C1 segment of cervical spinal cord (tissue), 14 donors: ENCODE results near the gene CTU1.
A peak's percentile ranks its signal among the peaks of the same experiment; 100 is the strongest.
"Not testable (repeated sequence)": the region's sequence is repeated elsewhere in the genome, so short reads cannot be mapped to it uniquely, and the experiment has no call there.

Experiments
- DNase-seq, 14 donors: peaks; one replicate each; lab custom pipeline; 2025; lab: John Stamatoyannopoulos, UW

The CTU1 gene

DNA sequence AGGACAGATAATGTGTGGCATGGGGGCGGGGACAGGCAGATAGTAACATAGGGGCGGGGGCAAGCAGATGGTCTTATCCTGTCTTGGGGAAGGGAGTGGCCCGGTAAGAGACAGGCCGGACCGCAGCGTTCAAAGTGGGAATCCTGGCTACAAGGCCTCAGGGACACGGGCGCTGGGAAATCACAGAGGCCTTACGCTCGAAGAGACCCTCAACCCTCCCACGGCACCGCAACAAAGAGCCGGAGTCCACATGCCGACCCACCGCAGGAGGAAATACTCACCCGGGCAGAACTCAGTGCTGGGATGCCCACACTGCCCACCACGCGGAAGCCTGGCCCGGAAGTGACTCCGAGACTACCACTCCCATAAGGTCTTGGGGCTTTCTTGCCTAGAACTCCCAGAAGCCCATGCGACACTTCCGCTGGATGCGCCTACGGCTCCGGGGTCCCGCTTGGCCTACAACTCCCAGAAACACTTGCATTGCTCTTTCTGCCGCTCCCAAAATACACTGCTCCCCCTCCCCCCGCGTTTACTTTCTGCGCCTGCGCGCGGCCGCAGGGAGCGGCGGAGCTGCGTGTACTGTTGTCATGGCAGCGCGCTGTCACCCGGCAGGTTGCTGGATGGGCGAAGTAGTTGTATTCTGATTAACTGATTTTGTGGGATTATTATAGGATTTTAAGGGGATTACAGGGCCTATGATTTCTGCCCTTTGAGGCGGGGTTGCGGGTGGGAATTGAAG lies at the start of gene CTU1:
TSS of gene CTU1 (minus strand) at position 344 of the 739 bp plus-strand sequence. CDS start 3,840 bp downstream, outside the sequence.
- DNase-seq: peak; percentile 79 to 99 (median 98)

DNA sequence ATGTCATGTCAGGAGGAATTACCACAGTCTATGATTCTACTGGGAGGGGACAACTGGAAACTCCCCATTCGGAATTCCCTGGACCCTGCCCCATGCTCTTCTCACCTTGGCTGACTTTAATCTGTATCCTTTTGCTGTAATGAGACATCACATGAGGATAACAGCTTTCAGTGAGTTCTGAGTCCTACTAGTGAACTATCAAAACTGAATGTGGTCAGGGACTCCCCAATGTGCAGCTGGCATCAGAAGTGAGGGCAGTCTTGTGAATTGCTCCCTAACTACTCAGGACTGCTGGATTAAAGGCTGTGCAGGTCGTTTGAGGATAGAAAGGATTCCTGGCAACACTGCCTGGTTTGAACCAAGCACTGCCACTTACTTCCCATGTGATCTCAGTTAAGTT lies 49.1 kb upstream of the CTU1 start:
- no peak for DNase-seq

DNA sequence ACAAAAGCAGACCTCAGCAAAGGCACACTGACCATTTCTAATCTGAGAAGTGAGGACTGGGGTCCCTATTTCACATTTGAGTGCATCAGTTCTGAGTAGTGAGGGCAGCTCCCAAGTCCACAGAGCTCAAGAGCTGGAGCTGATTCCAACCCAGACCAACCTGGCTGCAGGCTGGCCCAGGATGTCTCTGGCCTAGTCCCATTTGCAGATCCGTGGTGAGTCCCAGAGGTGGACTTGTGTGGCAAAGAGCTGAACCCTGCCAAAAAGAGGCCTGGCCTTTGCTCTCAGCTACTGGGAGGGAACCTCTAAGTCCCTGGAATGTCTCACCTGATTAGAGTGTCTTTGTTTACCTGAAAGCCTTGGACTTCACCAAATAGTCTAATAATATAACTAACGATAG lies 48.5 kb upstream of the CTU1 start:
- no peak for DNase-seq

DNA sequence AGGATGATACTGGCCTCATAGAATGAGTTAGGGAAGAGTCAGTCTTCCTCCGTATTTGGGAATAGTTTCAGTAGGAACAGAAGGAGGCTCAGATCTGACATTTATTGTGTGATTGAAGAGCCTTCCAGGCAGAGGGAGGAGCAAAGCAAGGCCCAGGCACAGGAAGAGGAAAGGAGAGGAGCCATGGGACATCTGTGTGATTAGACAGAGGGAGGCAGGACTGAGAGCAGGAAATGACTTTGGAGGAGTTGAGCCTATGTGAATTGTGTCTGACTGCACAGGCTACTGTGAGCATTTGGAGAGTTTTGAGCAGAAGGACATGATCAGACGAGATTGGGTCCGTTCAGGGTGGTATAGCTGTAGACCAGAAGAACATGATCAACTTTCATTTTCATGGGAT lies 42.4 kb upstream of the CTU1 start:
- DNase-seq: no peak

DNA sequence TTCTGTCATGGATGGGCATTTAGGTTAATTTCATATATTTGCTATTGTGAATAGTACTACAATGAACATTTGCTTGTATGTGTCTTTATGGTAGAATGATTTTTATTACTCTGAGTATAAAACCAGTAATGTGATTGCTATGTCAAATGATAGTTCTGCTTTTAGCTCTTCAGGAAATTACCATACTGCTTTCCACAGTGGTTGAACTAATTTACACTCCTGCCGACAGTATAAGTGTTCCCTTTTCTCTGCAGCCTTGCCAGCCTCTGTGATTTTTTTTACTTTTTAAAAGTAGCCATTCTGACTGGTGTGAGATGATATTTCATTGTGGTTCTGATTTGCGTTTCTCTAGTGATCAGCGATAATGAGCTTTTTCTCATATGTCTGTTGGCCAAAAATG lies 40.4 kb upstream of the CTU1 start:
- DNase-seq: no peak

DNA sequence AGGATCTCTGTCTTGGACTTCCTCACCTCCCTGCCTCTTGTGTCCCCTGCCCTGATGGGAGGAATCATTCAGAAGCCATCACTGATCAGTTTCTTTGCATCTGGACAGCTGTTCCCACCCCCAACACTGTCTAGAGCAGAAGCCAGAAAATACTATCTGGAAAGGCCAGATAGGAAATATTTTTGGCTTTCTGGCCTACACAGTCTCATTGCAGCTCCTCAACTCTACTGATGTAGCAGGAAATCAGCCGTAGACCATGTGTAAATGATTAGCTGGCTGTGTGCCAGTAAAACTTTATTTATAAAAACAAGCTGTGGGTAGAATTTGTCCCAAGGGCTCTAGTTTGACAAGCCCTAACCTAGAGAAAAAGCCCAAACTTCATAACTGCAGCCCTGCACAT lies 39.5 kb upstream of the CTU1 start:
- no peak for DNase-seq

DNA sequence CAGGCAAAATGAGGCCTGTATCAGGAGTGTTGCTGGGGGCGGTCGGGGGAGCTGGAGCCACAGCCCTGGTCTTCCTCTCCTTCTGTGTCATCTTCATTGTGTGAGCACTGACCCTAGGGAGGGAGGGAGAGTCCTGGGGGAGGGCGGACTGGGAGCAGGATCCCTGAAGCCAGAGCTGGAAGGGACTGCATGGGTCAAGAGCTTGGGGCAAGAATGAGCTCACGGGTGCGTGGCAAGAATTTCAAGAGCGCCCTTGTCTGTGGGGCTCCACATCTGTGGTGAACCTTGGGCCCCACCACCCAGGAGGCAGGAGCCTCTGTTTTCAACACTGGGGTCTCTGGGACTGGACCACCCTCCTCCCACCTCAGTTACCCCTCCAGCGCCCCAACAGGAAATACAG lies 38.5 kb upstream of the CTU1 start:
- DNase-seq: no peak

DNA sequence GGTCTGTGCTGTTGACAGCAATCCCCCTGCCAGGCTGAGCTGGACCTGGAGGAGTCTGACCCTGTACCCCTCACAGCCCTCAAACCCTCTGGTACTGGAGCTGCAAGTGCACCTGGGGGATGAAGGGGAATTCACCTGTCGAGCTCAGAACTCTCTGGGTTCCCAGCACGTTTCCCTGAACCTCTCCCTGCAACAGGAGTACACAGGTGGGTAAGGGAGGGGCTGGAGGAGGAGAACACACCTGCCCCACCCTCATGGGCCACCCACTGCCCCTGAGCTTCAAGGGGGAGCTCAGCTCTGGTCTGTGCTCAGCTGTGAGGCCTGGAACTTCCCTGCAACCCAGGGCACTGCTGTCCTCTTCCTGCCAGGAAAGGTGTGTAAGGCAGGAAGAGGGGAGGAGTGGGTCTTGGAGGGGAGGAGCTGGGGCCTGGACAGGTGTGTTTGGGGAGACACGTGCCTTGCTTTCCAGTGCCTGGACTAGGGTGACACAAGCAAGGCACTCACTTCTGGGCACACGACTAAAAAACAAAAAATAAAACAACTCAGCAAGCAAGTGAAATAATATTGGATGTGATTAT lies 37.8 kb upstream of the CTU1 start:
- DNase-seq: no peak

DNA sequence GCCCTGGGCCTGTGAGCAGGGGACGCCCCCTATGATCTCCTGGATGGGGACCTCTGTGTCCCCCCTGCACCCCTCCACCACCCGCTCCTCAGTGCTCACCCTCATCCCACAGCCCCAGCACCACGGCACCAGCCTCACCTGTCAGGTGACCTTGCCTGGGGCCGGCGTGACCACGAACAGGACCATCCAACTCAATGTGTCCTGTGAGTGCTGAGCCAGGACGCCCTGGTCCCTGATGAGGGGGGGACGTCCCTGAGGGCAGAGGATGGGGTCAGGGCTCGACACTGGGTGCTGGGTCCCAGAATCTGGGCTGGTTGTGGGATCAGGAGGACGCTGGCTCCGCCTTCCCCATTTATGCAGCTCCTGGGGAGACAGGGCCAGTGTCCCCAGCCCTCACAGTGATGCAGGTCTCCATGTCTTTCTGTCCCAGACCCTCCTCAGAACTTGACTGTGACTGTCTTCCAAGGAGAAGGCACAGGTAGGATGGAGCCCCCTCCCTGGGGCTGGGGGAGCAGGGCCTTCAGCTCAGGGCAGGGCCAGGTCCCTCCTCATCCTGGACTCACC lies 36.4 kb upstream of the CTU1 start:
- no peak for DNase-seq

DNA sequence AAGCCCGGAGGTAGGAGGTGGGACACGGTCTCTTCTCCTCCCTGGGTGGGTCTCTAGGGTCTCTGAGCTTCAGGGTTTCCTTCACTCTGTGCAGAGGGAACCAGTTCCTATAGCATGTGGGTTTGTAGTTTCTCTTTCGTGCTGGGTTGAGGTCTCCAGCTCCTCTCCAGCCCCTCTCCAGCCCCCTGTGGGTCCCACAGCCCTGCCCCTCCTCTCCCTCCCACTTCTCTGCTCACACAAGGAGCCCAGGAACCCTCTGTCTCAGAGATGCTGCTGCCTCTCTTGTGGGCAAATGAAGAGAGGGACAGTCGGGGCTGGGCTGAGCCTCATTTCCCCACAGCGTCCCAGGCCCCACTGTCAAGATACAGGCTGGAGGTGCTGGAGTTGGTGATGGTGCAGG lies 35.3 kb upstream of the CTU1 start:
- no peak for DNase-seq

DNA sequence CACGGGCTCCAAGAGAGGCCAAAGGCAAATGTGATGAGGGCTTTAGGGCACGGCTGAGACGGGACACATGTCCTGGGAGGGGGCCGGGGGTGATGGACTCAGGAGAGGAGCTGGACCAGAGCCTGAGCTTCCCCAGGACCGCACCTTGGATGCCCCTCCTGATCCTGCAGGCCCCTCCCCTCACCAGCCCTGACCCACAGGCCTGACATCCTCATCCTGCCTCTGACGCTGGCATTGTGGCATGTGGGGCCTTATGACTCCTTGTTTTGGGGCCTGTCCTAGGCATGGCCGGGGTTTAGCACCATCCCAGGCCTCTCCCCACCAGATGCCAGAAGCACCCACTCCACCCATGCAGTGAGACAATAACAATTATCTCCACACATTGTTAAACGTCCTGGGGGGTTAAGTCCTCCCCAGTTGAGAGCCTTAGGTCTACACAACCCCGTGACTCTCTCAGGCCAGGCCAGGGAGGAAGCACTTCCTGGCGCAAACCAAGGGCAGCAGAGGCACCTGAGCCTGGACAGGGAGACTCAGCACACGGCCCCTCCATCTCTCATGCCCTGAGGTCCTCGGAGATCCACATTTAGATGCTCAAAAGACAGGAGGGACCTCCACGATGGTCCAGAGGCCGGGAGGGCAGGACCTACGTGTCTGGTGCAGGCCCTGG lies 34.7 kb upstream of the CTU1 start:
- not testable (repeated sequence) for DNase-seq

DNA sequence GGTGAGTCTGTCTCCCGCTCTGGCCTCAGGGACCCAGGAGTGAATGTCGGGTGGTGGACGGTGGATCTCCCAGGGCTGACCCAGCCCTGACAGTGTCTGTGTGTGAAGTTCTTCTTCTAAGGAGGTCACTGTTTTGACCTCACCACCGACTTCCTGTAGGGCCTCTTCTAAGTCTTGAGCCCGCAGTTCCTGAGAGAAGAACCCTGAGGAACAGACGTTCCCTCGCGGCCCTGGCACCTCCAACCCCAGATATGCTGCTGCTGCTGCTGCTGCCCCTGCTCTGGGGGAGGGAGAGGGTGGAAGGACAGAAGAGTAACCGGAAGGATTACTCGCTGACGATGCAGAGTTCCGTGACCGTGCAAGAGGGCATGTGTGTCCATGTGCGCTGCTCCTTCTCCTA lies 33.9 kb upstream of the CTU1 start, which contains the start of gene SIGLEC7:
TSS of gene SIGLEC7 (plus strand) at position 183 of the 400 bp plus-strand sequence. CDS start at position 252, 69 bp downstream.
- peak in 5 of 14 donors; percentile 10 to 27 (median 13) for DNase-seq

DNA sequence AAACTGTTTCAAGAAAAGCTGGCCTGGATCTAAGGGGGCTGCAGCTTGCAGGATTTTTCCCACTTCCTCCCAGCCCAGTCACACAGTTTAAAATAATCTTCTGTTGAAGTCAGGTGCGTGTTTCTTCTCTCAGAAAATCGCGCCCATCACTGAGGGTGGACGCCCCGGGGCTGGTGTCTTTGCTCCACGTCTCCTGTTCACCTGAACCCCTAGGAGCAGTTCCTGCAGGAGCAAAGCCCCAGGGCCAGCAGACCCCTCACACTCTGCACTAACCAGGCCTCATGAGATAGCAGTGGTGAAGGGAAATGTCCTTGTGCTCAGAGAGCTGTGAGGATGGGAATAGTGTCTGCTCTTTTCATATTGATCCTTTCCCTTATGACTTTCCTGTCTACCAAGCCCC lies 33.0 kb upstream of the CTU1 start:
- DNase-seq: no peak

DNA sequence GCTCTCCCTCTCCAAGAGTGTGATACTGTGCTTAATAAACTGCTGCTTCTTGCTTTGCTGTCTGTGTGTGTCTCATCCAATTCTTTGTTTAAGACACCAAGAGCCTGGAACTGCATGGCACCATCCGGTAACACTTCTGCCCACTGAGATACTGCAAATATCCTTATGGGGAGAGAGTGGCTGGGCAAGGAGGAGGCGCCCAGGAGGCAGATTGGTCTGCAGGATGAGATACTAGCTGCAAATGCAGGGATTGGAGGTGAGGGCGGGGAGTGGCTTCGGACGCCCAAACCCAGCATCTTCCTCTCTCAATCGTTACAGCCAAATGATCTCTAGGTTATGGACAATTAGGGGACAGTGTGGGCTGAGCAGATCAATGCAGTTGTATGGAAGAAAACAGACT lies 32.2 kb upstream of the CTU1 start:
- no peak for DNase-seq

DNA sequence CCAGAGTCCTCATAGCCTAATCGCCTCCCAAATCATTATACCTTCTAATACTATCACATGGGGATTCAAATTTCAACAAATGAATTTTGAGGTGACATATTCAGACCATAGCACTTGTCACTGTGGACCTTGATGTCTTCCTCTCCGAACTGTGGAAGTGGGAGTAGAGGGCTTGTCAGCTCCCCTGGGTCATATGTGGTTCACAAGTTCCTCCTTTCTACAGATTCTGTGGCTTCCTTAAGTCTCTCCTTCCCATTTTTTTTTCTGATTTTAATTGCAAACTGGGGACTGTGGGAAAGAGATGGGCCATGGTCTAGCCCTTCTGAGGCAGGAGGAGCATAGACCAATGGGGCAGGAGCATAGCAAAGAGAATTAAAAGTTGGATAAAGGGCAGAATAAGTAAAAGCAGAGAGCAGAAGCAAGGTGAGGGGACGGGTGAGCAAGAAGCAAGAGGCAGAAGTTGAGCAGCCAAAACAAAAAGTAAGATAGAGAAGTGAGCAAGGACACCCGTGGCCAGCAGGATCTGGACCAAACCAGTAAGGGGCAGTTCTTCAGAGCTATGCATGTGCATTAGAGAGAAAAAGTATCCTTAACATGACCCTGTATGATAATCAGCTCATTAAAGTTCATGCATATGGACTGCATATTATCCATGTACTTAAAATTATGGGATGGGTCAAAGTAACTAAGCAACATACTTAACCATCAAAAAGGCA lies 31.2 kb upstream of the CTU1 start:
- DNase-seq: peak in 1 of 14 donors; percentile 8

DNA sequence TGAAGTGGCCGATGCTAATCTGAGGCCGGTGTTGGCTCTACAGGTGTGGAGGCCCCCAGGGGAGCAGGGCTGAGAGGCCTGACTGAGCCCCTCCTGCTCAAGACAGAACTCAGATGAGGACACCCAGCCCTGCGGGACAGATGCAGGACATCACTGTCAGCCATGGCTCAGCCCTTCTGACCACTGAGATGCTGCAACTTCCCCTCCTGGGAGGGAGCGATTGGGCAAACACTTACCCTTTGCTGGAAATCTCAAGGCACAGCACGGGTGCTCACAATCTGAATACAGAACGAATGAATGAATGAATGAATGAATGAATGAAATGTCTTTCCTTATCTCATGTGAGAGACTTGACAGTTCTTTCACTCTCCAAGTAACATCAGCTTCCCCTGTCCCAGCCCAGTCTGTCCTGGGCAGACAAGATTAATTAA lies 30.4 kb upstream of the CTU1 start:
- DNase-seq: peak in 3 of 14 donors; percentile 12 to 22 (median 18)

DNA sequence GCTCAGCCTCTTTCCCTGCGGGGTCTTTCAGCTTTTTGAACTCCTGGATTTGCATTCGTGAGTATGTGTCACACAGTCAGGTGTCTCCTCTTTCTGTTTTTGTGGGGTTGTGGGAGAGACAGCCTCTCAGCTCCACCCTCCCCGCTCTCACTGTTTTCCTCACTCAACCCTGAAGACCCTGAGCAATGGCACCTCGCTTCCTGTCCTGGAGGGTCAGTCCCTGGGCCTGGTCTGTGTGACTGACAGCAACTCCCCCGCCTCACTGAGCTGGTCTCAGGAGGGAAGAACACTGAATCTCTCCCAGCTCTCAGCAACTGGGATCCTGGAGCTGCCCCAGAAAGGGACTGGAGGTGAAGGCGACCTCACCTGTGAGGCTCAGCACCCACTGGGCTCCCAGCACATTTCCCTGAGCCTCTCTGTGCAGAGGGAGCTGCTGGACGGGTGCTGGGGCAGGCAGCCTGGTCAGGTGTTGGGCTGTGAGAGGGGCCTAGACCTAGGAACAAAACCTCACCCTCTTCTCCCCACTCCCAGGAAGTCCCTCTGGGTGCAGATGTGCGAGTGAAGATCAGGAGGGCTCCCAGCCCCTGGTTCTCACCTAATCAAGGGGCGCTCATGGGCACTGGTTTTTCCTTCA lies 29.7 kb upstream of the CTU1 start:
- DNase-seq: no peak

DNA sequence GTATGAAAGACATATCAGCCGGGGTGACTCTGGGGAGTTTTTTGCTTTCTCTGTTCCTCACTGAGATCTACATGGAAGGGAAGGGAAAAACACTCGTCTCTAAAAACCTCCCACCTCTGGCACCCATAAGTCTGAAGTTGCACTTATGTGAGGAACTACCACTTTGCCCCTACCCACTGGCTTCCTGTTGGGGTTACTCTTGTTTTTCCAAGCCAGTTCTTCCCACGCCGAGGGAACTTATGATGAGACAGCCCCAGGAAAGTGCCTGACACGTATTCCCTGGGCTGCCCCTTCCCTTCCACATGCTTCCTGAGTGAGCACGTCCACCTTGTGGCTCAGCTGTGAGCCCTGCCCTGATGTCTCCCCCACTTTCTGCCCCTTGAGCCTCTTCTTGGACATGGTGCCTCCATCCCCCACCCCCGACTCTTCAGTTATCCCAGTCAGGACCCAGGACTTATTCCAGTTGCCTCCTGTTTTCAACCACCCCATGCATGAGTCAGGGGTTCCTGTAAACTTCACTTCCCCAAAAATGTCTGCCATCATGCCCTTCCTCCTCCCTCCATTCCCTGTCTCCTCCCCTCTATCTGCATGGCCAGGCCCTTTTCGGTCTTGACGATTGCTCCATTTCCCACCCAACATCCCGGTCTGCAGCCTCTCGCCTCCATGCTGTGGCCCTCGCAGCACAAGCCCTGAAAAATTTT lies 28.8 kb upstream of the CTU1 start:
- DNase-seq: peak in 3 of 14 donors; percentile 11 to 31 (median 29)

DNA sequence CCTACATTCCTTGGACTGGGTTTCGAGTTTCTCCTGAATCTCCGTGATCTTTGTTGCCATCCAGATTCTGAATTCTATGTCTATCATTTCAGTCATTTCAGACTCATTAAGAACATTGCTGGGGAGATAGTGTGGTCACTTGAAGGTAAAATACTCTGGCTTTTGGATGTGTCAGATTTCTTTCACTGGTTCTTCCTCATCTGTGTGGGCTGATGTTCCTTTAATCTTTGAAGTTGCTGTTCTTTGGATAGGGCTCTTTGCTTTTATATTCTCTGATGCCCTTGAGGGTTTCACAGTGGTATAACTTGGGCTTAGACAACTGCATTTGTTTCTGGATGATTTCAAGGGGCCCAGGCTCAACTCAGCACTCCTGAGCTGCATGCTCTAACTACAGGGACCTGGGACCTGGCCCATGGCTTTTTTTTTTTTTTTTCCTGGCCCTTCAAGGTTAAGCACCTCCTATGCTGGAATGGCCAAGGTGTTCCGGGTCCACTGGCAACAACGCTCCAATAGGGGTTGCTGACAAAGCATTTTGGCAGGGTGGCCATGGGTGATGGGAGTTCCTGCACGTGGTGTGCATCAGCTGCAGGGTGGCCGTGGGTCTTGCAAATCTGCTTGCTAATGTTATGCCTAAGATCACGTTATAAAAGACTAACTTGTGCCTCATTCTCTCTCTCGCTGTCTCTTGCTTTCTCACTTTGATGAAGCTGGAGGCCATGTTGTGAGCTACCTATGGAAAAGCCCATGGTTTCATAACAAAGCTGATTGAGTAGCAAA lies 28.0 kb upstream of the CTU1 start:
- DNase-seq: no peak

DNA sequence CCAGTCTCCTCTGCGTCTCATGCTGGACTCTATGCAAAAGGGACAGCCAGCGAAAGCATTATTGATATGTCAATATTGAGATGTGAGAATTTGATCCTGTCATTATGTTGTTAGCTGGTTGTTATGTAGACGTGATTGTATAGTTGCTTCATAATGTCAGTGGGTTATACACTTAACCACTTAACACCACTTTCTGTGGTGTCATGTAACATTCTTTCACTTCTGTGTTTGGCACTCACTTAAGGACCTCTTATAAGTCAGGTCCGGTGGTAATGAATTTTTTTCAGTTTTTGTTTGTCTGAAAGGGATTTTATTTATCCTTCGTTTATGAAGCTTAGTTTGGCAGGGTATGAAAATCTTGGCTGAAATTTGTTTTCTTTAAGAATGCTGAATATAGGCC lies 26.8 kb upstream of the CTU1 start:
- DNase-seq: no peak
